Activated CD4-positive, alpha-beta memory T cell treated with anti-CD3 and anti-CD28 coated beads, Interleukin-2, amount 10 ng/mL, durations not matched to agents 7 days and 5 days (primary cell): ENCODE measurements around the gene CLOCK. TPM values are rescaled to one million over a fixed set of nuclear protein-coding genes. Genes with fewer than 3 reads are reported as not detected.
"Not testable (repeated sequence)": the region's sequence is repeated elsewhere in the genome, so short reads cannot be mapped to it uniquely, and the experiment has no call there.

Source experiments
- CTCF ChIA-PET: fragments of 350-600 bp; sonication (Branson Sonifier 250); formaldehyde crosslinking; loops from one replicate; lab custom pipeline; 2021; ENCODE audit warnings: antibody characterized with exemption, inconsistent platforms; lab: Charles Lee
- POLR2A ChIA-PET: fragments of 350-600 bp; sonication (Branson Sonifier 250); formaldehyde crosslinking; loops from one replicate; lab custom pipeline; 2021; ENCODE audit warnings: antibody characterized with exemption; lab: Charles Lee
- DNase-seq: peaks from one replicate; pipeline ENCODE4 v3.0.0-alpha.2; 2020
- H3K27ac Mint-ChIP-seq: one replicate; pipeline ENCODE4 v1.8.0; 2021; ENCODE audit warnings: mild to moderate bottlenecking, mixed read lengths
- H3K27me3 Mint-ChIP-seq: one replicate; pipeline ENCODE4 v1.8.0; 2021; ENCODE audit warnings: mixed read lengths
- H3K36me3 Mint-ChIP-seq: one replicate; pipeline ENCODE4 v1.8.0; 2021; ENCODE audit warnings: low read depth, mixed read lengths
- H3K4me1 Mint-ChIP-seq: one replicate; pipeline ENCODE4 v1.8.0; 2021; ENCODE audit warnings: mixed read lengths
- H3K4me3 Mint-ChIP-seq: one replicate; pipeline ENCODE4 v1.8.0; 2021; ENCODE audit warnings: mild to moderate bottlenecking, mixed read lengths
- H3K9me3 Mint-ChIP-seq: one replicate; pipeline ENCODE4 v1.8.0; 2021; ENCODE audit warnings: mixed read lengths
- total RNA-seq, 2 experiments: library from RNA; stranded (reverse); gene quantifications; one replicate each; pipeline ENCODE4 v1.2.3, GENCODE V29; 2021

Gene CLOCK
- total RNA-seq, 2 experiments from 2014 or later: 7.4 to 9.6 TPM

DNA sequence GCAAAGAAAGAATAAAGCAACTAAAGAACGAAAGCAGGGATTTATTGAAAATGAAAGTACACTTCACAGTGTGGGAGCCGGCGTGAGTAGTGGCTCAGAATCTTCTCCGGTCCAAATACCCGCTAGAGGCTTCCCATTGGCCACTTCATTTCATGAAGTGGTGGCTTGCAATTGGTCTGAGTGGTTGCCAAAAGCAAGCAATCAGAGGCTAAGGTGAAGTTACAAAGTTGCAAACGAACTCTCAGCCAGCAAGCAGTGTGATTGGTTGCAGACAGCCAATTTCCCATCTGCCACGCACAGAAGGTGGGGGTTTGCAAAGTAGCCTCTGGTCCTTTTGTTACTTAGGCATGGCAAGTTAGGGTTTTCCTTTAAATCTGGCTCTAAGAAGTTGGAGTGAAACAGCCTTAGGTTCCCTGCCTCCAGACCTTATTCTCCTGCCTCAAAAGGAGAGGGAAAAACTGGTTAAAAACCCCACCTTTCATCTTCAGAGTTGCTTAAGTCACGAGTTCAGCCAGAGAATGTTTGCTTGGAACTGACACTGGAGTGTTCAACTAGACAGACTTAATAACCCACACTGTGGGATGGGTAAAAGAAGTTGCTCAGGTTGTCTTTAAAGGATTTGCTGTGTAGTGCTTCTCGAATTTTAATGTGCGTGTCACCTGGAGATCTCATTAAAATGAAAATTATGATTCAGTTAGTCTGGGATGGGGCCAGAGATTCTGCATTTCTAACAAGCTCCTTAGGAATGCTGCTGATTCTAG is 6.9 kb upstream of the CLOCK start:
- POLR2A ChIA-PET: interaction anchor here (0.9 kb wide), 1 partner anchor 108 kb away, joined by 3 read pairs; no protein-coding TSS in a partner anchor

DNA sequence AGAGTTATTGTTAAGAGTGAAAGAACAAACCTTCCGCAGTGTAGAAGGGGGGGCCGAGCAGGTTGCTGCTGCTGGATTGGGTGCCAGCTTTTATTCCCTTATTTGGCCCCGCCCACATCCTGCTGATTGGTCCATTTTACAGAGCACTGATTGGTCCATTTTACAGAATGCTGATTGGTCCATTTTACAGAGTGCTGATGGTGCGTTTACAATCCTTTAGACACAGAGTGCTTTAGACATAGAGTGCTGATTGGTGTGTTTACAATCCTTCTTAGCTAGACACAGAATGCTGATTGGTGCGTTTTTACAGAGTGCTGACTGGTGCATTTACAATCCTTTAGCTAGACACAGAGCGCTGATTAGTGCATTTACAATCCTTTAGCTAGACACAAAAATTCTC is 5.3 kb upstream of the CLOCK start:
- DNase-seq, H3K36me3 Mint-ChIP-seq, POLR2A ChIA-PET, H3K4me3 Mint-ChIP-seq, H3K27ac Mint-ChIP-seq, H3K9me3 Mint-ChIP-seq: not testable (repeated sequence)
- CTCF ChIA-PET: interaction anchor here (1.3 kb wide), 1 partner anchor 240 kb away, joined by 4 read pairs; no protein-coding TSS in a partner anchor
- H3K4me1 Mint-ChIP-seq: peaks cover 42% of the 10 kb centered on the region
- peaks cover 37% of the 10 kb centered on the region for H3K27me3 Mint-ChIP-seq

More for the DNA sequence above, 6.9 kb upstream of the CLOCK start:
- CTCF ChIA-PET: interaction anchor here (0.7 to 1.5 kb wide), 8 partner anchors 10 to 583 kb away, joined by 3 to 13 read pairs (median 4); partner anchors contain the start of gene SRD5A3
- Mint-ChIP-seq H3K27me3 (peaks cover 28% of the 10 kb centered on the region), H3K4me1 (peaks cover 27% of the 10 kb centered on the region), H3K27ac (no peak overlapping the region), H3K36me3 (peaks cover 4% of the 10 kb centered on the region), H3K9me3 (peaks cover 4% of the 10 kb centered on the region), H3K4me3 (peak overlapping the region; percentile 43)
- peak; percentile 32 for DNase-seq

DNA sequence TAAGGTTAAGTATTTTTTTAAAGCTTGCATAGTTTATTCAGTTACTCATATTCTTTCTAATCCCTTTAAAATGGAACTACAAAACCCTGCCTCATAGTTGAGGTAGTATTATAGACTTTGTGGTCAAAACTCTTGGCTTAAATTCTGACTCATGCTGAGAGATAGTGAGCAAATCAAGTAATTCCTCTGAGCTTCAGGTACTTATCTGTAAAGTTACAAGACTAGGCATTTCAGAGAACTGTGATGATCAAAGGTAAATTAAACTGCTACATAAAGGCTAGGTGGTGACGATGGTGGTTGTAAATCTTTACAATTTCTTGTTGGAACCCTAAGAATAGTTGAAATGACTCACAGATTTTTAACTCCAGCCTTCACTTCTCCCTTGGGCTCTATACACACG is 3.2 kb upstream of the CLOCK start:
- Mint-ChIP-seq H3K9me3 (no peaks in the 10 kb centered on the region), H3K4me3 (no peak overlapping the region), H3K27ac (no peak overlapping the region), H3K36me3 (no peaks in the 10 kb centered on the region), H3K27me3 (peaks cover 32% of the 10 kb centered on the region), H3K4me1 (peaks cover 48% of the 10 kb centered on the region)
- ChIA-PET CTCF (interaction anchor here (1.4 kb wide), 1 partner anchor 155 kb away, joined by 3 read pairs; the partner anchor contains the start of gene TMEM165), POLR2A (interaction anchor here (1.9 kb wide), 1 partner anchor 155 kb away, joined by 4 read pairs; the partner anchor contains the start of gene TMEM165)
- no peak for DNase-seq

DNA sequence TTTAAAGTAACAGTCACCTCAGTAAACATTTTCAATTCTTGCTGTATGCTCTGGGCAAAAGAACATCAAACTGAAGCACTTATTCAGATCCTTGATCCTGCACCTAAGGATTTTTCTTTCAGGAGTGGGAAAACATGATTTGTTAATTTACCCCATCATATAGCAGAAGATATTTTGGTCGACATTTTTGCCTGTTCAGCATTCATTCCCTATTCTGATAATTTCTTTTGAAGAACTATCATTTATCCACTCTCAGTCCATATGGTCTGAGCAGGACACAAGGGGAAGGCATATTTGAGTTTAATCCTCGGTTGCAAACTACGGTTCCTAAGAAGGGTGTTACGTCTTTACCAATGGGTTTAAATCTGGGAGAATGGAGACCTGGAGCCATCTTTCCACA is 1.2 kb upstream of the CLOCK start:
- Mint-ChIP-seq H3K4me3 (peak overlapping the region; percentile 85), H3K9me3 (no peaks in the 10 kb centered on the region), H3K27me3 (peaks cover 27% of the 10 kb centered on the region), H3K4me1 (peaks cover 54% of the 10 kb centered on the region), H3K27ac (no peak overlapping the region), H3K36me3 (no peaks in the 10 kb centered on the region)
- ChIA-PET POLR2A (no interaction called here), CTCF (no interaction called here)
- no peak for DNase-seq

DNA sequence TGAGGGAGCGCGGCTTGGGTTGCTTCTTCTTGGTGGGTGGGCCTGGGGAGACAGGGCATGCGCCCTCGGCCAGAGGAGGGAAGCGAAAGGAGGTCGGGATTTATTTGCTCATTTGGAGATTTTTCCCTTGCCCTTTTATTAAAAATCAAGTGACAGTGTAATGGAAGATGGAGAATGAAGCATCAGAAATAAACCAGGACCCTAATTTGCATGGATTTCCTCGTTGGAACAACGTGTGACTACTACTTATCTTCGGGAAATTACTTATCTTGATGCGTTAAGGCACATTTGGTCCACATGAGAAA is 709 bp upstream of the CLOCK start:
- ChIA-PET POLR2A (no interaction called here), CTCF (interaction anchor here (3.2 kb wide), 1 partner anchor 201 kb away, joined by 17 read pairs; the partner anchor contains the start of gene SRD5A3)
- Mint-ChIP-seq H3K36me3 (no peaks in the 10 kb centered on the region), H3K27ac (peak overlapping the region; percentile 44), H3K9me3 (no peaks in the 10 kb centered on the region), H3K4me3 (peak overlapping the region; percentile 85), H3K27me3 (peaks cover 27% of the 10 kb centered on the region), H3K4me1 (peaks cover 50% of the 10 kb centered on the region)
- DNase-seq: no peak

DNA sequence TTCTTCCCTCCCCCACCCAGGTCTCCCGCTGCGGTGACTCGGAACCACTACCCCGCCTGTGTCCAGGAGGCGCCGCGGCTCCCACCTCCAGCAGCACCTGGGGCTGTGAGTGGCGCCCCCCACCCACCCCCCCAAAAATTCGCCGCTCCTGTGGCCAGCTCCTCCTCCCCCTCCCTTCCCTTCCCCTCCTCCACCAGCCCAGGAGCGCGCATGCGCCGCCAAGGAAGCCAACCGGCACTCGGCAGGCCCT is 278 bp downstream of the CLOCK start:
- DNase-seq: no peak
- peak overlapping the region; percentile 85 for H3K4me3 Mint-ChIP-seq
- no peaks in the 10 kb centered on the region for H3K36me3 Mint-ChIP-seq
- H3K27me3 Mint-ChIP-seq: peaks cover 24% of the 10 kb centered on the region
- H3K27ac Mint-ChIP-seq: no peak overlapping the region
- CTCF ChIA-PET: interaction anchor here (0.8 to 3.2 kb wide), 7 partner anchors 8 to 200 kb away, joined by 3 to 17 read pairs (median 4); partner anchors contain the start of genes NMU, SRD5A3 and TMEM165
- POLR2A ChIA-PET: interaction anchor here (0.9 to 1.6 kb wide), 12 partner anchors 12 to 1431 kb away, joined by 3 to 13 read pairs (median 3); partner anchors contain the start of genes NOA1, PPAT, SRD5A3 and TMEM165
- no peaks in the 10 kb centered on the region for H3K9me3 Mint-ChIP-seq
- peaks cover 50% of the 10 kb centered on the region for H3K4me1 Mint-ChIP-seq

DNA sequence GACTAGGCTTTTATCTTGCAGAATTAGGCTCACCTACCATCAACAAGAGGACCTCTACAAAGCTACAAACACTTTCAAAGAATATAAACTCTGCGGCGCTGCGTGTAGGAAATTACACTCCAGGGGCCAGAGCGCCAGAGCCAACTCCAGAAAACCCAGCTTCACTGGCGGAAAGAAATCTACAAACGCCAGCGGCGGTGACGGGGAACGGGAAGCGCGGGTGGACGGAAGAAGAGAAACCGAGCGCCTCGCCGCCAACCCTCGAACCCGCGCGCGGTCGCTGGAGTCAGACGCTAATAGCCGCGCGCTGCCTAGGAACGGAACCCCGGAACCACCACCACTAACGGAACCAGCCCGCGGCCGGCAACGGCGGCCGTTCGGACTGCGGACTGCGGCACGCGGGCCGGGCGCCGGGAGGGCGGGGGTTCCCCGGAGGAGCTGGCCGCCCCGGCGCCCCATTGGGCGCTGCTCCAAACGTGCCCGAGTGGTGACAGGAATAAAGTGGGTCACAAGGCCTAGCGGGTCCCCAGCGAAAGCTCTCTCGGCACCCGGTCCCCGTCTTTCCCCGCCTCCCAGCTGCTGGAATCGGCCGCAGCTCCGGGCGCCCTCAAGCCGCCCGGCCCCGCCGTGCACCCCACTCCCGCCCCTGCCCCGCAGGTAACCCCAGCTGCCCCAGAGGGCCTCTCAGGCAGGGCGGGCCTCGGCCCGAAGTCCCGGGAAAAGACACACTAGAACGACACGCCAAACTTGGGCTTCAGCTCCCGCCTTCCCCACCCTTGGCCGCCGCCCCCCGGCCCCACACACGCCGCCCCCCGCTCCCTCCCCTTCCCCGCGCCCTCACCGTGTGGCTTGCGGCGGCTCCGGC is 836 bp downstream of the CLOCK start:
- Mint-ChIP-seq H3K27ac (peak overlapping the region; percentile 71), H3K9me3 (no peaks in the 10 kb centered on the region), H3K27me3 (peaks cover 23% of the 10 kb centered on the region), H3K4me1 (peaks cover 47% of the 10 kb centered on the region), H3K4me3 (peak overlapping the region; percentile 85), H3K36me3 (no peaks in the 10 kb centered on the region)
- peak; percentile 62 for DNase-seq
- ChIA-PET CTCF (interaction anchor here (0.8 to 3.2 kb wide), 8 partner anchors 9 to 200 kb away, joined by 3 to 17 read pairs (median 4); partner anchors contain the start of genes NMU, SRD5A3 and TMEM165), POLR2A (interaction anchor here (0.9 to 1.6 kb wide), 15 partner anchors 11 to 1432 kb away, joined by 3 to 13 read pairs (median 3); partner anchors contain the start of genes NOA1, PPAT, SRD5A3 and TMEM165)

DNA sequence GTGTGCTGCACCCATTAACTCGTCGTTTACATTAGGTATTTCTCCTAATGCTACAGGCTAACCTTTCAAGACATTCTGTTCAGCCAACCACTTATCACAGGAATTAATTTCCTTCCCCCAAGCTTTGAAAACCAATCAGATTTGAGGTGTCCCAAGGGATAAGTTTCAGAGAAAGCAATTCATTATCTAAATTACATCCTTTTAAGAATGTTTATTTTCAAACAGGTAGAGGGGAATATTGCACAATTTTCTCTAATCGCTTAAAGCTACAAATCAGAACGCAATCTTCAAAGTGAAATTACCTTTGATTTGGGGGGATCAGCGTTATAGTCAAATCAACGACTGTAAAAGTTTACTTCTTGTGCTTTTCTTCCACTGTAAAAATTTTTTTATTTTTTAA is 1.6 kb downstream of the CLOCK start:
- peaks cover 46% of the 10 kb centered on the region for H3K4me1 Mint-ChIP-seq
- ChIA-PET POLR2A (interaction anchor here (1.1 to 1.6 kb wide), 9 partner anchors 10 to 404 kb away, joined by 3 to 13 read pairs (median 4); partner anchors contain the start of gene TMEM165), CTCF (interaction anchor here (1.5 to 3.2 kb wide), 3 partner anchors 14 to 199 kb away, joined by 3 to 17 read pairs (median 4); partner anchors contain the start of genes NMU and SRD5A3)
- H3K27me3 Mint-ChIP-seq: peaks cover 23% of the 10 kb centered on the region
- no peak overlapping the region for H3K27ac Mint-ChIP-seq
- H3K9me3 Mint-ChIP-seq: no peaks in the 10 kb centered on the region
- peak overlapping the region; percentile 84 for H3K4me3 Mint-ChIP-seq
- peaks cover 3% of the 10 kb centered on the region for H3K36me3 Mint-ChIP-seq
- no peak for DNase-seq

DNA sequence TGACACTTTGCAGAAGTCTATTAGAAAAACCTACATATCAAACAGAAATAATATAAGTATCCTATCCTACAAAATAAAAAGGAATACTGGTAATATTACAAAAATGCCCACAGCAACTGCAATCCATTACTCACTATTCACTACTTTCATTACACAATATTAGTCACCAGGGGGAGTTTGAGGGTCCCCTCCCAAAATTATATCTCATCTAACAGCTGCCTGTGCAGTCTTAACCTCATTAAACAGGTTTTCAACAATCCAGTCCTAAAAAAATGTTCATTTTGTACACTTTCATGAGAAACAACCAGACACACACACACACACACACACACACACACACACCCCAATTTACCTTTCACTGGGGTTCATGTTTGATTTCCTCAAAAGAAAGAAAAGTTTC is 2.9 kb downstream of the CLOCK start:
- Mint-ChIP-seq H3K27me3 (peaks cover 15% of the 10 kb centered on the region), H3K4me1 (peaks cover 40% of the 10 kb centered on the region), H3K36me3 (peaks cover 3% of the 10 kb centered on the region), H3K27ac (no peak overlapping the region), H3K9me3 (no peaks in the 10 kb centered on the region), H3K4me3 (no peak overlapping the region)
- no peak for DNase-seq
- ChIA-PET CTCF (interaction anchor here (0.9 to 1.1 kb wide), 2 partner anchors 9 to 10 kb away, joined by 3 to 5 read pairs; no protein-coding TSS in a partner anchor), POLR2A (interaction anchor here (0.6 kb wide), 1 partner anchor 369 kb away, joined by 3 read pairs; no protein-coding TSS in a partner anchor)

DNA sequence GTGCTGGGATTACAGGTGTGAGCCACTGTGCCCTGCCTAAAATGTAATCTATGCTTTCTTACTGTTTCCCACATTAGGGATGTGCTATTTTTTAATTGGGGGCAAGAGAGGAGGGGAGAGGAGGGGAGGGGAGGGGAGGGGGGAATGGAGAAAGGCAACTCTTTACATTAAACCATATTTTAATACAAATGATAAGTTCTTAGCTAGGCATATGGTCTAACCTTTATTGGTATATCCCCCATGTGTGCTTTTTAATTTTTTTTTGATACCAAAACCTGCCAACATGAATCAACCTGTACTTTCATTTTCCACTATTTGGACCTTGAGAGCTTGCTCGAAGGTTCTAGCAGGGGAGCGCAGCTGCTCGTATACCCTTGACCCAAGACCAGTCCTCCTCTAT is 6.4 kb downstream of the CLOCK start:
- Mint-ChIP-seq H3K27ac (no peak overlapping the region), H3K4me3 (no peak overlapping the region), H3K27me3 (no peaks in the 10 kb centered on the region), H3K4me1 (peaks cover 34% of the 10 kb centered on the region), H3K36me3 (peaks cover 3% of the 10 kb centered on the region), H3K9me3 (no peaks in the 10 kb centered on the region)
- DNase-seq: no peak
- CTCF ChIA-PET: no interaction called here
- POLR2A ChIA-PET: no interaction called here

DNA sequence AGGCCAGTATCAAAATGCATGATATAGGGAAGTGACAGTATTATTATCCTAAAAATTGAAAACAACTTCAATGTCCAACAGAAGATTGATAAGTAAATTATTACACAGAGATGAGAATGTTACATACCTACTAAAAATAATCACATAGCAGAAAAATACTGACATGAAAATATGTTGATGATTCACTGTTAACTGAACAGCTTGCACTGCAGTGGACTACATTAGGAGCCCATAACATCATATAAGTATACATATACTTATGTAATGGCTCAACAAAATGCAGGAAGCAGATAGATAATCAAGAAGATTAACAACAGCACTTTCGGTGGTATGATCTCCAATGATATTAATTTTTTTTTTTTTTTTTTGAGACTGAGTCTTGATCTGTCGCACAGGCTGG is 7.1 kb downstream of the CLOCK start:
- ChIA-PET CTCF (no interaction called here), POLR2A (no interaction called here)
- Mint-ChIP-seq H3K9me3 (no peaks in the 10 kb centered on the region), H3K27me3 (no peaks in the 10 kb centered on the region), H3K27ac (no peak overlapping the region), H3K36me3 (peaks cover 3% of the 10 kb centered on the region), H3K4me1 (peaks cover 29% of the 10 kb centered on the region), H3K4me3 (no peak overlapping the region)
- DNase-seq: no peak

DNA sequence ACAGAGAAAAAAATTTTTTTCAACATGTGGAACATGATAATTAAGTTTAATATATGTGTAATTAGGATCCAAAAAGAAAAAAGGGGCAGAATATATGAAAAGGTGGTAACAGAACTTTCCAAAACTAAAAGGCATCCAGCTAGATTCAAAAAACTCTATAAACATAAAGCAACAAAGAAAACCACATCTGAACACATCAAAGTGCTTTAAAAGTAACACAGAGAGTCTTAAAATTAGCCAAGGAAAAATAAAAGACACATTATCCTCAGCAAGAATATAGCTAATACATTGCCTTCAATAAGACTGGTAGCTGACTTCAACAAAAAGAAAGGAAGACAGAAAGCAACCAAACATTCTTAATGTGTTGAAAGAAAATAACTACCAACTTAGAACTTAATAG is 8.2 kb downstream of the CLOCK start:
- POLR2A ChIA-PET: no interaction called here
- H3K27ac Mint-ChIP-seq: no peak overlapping the region

More for the DNA sequence above, 8.2 kb downstream of the CLOCK start:
- DNase-seq: no peak
- H3K4me1 Mint-ChIP-seq: peaks cover 20% of the 10 kb centered on the region
- H3K27me3 Mint-ChIP-seq: no peaks in the 10 kb centered on the region
- no peak overlapping the region for H3K4me3 Mint-ChIP-seq
- H3K36me3 Mint-ChIP-seq: peaks cover 12% of the 10 kb centered on the region
- CTCF ChIA-PET: no interaction called here
- H3K9me3 Mint-ChIP-seq: peaks cover 8% of the 10 kb centered on the region
